K562 (cell line): ENCODE data around the gene DEF6. TPM values are rescaled to one million over a fixed set of nuclear protein-coding genes. Genes with fewer than 3 reads are reported as not detected.

ENCODE experiments used
- ATAC-seq: fragments of 200-7000 bp; cut with Tn5 transposase; 3 replicates; pipeline ENCODE4 v1.9.1; 2020; ENCODE audit warnings: moderate library complexity
- BruUV-seq: library from RNA; stranded (reverse); fragments of 400-500 nt; replicated peaks from 2 replicates; lab custom pipeline; 2021; lab: Mats Ljungman, UMichigan
- CTCF ChIA-PET: fragments of 300-600 bp; formaldehyde crosslinking; extraction: SDS; loops from one replicate; lab custom pipeline; 2021; ENCODE audit warnings: low intra/inter-chr PET ratio; lab: Yijun Ruan, JAX
- POLR2A ChIA-PET: fragments of 300-600, 350-650 bp; sonication (Branson Sonifier 250); formaldehyde crosslinking; extraction: SDS; loops from one replicate; lab custom pipeline; 2021; ENCODE audit warnings: antibody characterized with exemption, inconsistent platforms; lab: Yijun Ruan, JAX
- DNase-seq, 4 experiments: peaks; one replicate each; pipeline versions ENCODE4 v3.0.0 to v3.0.0-alpha.2; 2011 to 2018; ENCODE audit warnings: low spot score in 3 of 4, mixed read lengths in 3 of 4; ENCODE audit errors: extremely low read depth in 1 of 4
- FAIRE-seq: peaks from 2 replicates; lab custom pipeline; 2011; peaks lifted over from hg19 to GRCh38; lab: Jason Lieb, UNC
- H2AFZ ChIP-seq: 2 replicates; pipeline ENCODE4 v1.6.0; 2011; ENCODE audit warnings: low read depth, low read length, control low read depth, inconsistent platforms
- H3K27ac ChIP-seq: fragments of 200-600 bp; 3 replicates; pipeline ENCODE4 v1.8.0; 2011; ENCODE audit warnings: low read depth, mild to moderate bottlenecking, control low read depth, inconsistent platforms, low read length, moderate library complexity, mixed read lengths; ENCODE audit errors: extremely low read depth
- H3K27me3 ChIP-seq, 2 experiments: fragments of 300-600 bp in 1 of 2; 2 replicates in 1 of 2; 3 replicates in 1 of 2; pipeline versions ENCODE4 v1.6.0 to v1.8.0; 2011; ENCODE audit warnings: inconsistent platforms in 2 of 2, low read length in 2 of 2, mild to moderate bottlenecking in 1 of 2, mixed read lengths in 1 of 2, moderate library complexity in 1 of 2; ENCODE audit not compliant: control insufficient read depth in 2 of 2, insufficient read depth in 2 of 2
- H3K36me3 ChIP-seq: fragments of 300-600 bp; 3 replicates; pipeline ENCODE4 v1.8.0; 2011; ENCODE audit warnings: mild to moderate bottlenecking, low read length, inconsistent platforms; ENCODE audit not compliant: control insufficient read depth, insufficient read depth
- H3K4me1 ChIP-seq, 2 experiments: fragments of 200-600 bp in 1 of 2; replicated peaks in 1 of 2; 2 replicates in 1 of 2; 3 replicates in 1 of 2; pipeline versions ENCODE4 v1.5.1 to v1.8.0; 2011; ENCODE audit warnings: inconsistent platforms in 2 of 2, low read length in 2 of 2, mild to moderate bottlenecking in 1 of 2, mixed read lengths in 1 of 2, moderate library complexity in 1 of 2; ENCODE audit not compliant: control insufficient read depth in 2 of 2, insufficient read depth in 2 of 2
- H3K4me2 ChIP-seq: 2 replicates; pipeline ENCODE4 v1.6.1; 2011; ENCODE audit warnings: low read length, control low read depth, inconsistent platforms, mixed read lengths; ENCODE audit not compliant: insufficient read depth
- H3K4me3 ChIP-seq: fragments of 200-600 bp; sonication (generic), shearing (Covaris generic); 2 replicates; pipeline ENCODE4 v1.5.1; 2016; ENCODE audit warnings: control low read depth, inconsistent platforms
- H3K79me2 ChIP-seq: fragments of 200-600 bp; 3 replicates; pipeline ENCODE4 v1.8.0; 2011; ENCODE audit warnings: low read length, inconsistent platforms; ENCODE audit not compliant: control insufficient read depth, insufficient read depth
- H3K9ac ChIP-seq, 2 experiments: 2 replicates each; pipeline versions ENCODE4 v1.6.0 to v1.6.1; 2011; ENCODE audit warnings: low read depth in 2 of 2, low read length in 2 of 2, control low read depth in 1 of 2, inconsistent platforms in 1 of 2, mild to moderate bottlenecking in 1 of 2, mixed read lengths in 1 of 2; ENCODE audit not compliant: insufficient read depth in 1 of 2
- H3K9me1 ChIP-seq: one replicate; pipeline ENCODE4 v1.6.0; 2011; ENCODE audit warnings: inconsistent platforms, mild to moderate bottlenecking, low read length, moderate library complexity; ENCODE audit not compliant: control insufficient read depth, insufficient read depth
- H3K9me3 ChIP-seq: replicated peaks from 2 replicates; pipeline ENCODE4 v1.5.1; 2011; ENCODE audit warnings: low read depth, low read length, inconsistent platforms; ENCODE audit not compliant: control insufficient read depth, insufficient read depth
- H4K20me1 ChIP-seq: replicated peaks from 2 replicates; pipeline ENCODE4 v1.6.1; 2011; ENCODE audit warnings: low read length, inconsistent platforms, mixed read lengths; ENCODE audit not compliant: control insufficient read depth, insufficient read depth
- CBFA2T2 ChIP-seq: fragments of 450-650 bp; conservative IDR thresholded peaks from 2 replicates; pipeline ENCODE4 v1.6.1; 2017; ENCODE audit warnings: mild to moderate bottlenecking
- CBFA2T3 ChIP-seq: fragments of 450-650 bp; IDR thresholded peaks from 2 replicates; pipeline ENCODE4 v1.6.1; 2017
- CHD7 ChIP-seq: fragments of 200-600 bp; sonication (generic); IDR thresholded peaks from one replicate; pipeline ENCODE4 v1.6.1; 2012; ENCODE audit warnings: mild to moderate bottlenecking, low read depth, low read length, inconsistent platforms
- CREBBP ChIP-seq: IDR thresholded peaks from one replicate; pipeline ENCODE4 v1.6.1; 2012; ENCODE audit warnings: low read depth, mild to moderate bottlenecking, control low read depth, inconsistent platforms, low read length
- ETS2 ChIP-seq: IDR thresholded peaks from 2 replicates; pipeline ENCODE4 v1.6.1; 2016; ENCODE audit warnings: borderline replicate concordance, missing genetic modification characterization, mild to moderate bottlenecking, moderate library complexity, missing compliant biosample characterization; ENCODE audit not compliant: poor library complexity, severe bottlenecking
- NFE2 ChIP-seq: IDR thresholded peaks from 2 replicates; pipeline ENCODE4 v1.6.1; 2014; ENCODE audit warnings: antibody characterized with exemption, low read depth
- NFIC ChIP-seq: fragments of 450-650 bp; IDR thresholded peaks from 2 replicates; pipeline ENCODE4 v1.6.1; 2017; ENCODE audit warnings: mild to moderate bottlenecking, inconsistent platforms
- PHF21A ChIP-seq: fragments of 450-650 bp; IDR thresholded peaks from 2 replicates; pipeline ENCODE4 v1.6.1; 2017; ENCODE audit warnings: low read depth, borderline replicate concordance
- TCF3 ChIP-seq: sonication (generic); formaldehyde crosslinking; IDR thresholded peaks from 2 replicates; pipeline ENCODE4 v1.4.0; 2020; ENCODE audit warnings: mild to moderate bottlenecking, missing genetic modification reagents
- THAP7 ChIP-seq: fragments of 250-450 bp; sonication (Bioruptor Pico); IDR thresholded peaks from 2 replicates; pipeline ENCODE4 v1.5.0; 2021
- WGBS: fragments of 100-300 bp; shearing (Covaris generic); methylation state at CpG from one replicate; pipeline ENCODE4 v1.1.6; 2016; ENCODE audit warnings: low coverage, mixed read lengths; ENCODE audit not compliant: insufficient coverage; ENCODE audit errors: missing lambda C conversion rate; 5-methylcytosine and 5-hydroxymethylcytosine counted together
- in situ Hi-C: fragments of 300-500 bp; cut with MboI; formaldehyde crosslinking; loops from 4 replicates; pipeline ENCODE4 v1.15.0; 2018; ENCODE audit warnings: inconsistent platforms, mixed read lengths
- intact Hi-C: fragments of 100-400 bp; cut with micrococcal nuclease; formaldehyde crosslinking; loops from 2 replicates; pipeline ENCODE4 v1.14.2; 2022
- polyA plus RNA-seq, 8 experiments: library from polyadenylated mRNA; depleted of rRNA in 4 of 8; stranded (reverse) in 5 of 8; unstranded in 3 of 8; fragments of >200 nt; fragmentation: Nextera tagmentation in 2 of 8; fragmentation: Illumina TruSeq in 1 of 8; extraction: Ambion mirVana in 2 of 8; extraction: Trizol in 1 of 8; gene quantifications; 2 replicates each; pipeline versions ENCODE4 v1.2.1 to v1.2.3, GENCODE V29; 2011 to 2014; ENCODE audit warnings: inconsistent platforms in 1 of 8, missing spikeins in 1 of 8
- total RNA-seq, 7 experiments: library from RNA; depleted of rRNA in 6 of 7; stranded (reverse); fragments of >200 nt in 6 of 7; fragmentation: Illumina TruSeq in 2 of 7; extraction: Trizol in 2 of 7; gene quantifications; 2 replicates each; pipeline versions ENCODE4 v1.2.1 to v1.2.3, GENCODE V29; 2011 to 2021; ENCODE audit warnings: low replicate concordance in 1 of 7

Gene DEF6
- total and polyA plus RNA-seq, 9 of the 15 experiments (the other 6 are each of a cell fraction or from before 2014, with no cell fraction given) = 1.3 to 44.6 (median 22.7) TPM

GRCh38 chr6:35365594-35366203 is 68.1 kb downstream of the DEF6 start:
- CTCF ChIA-PET = no interaction called here
- no peaks in the 10 kb centered on the region for H3K9me1 ChIP-seq
- intact Hi-C loops = no loop called here
- peaks cover 39% of the 10 kb centered on the region for H3K79me2 ChIP-seq
- H3K4me2 ChIP-seq = no peak overlapping the region
- 0 out of 2 replicates have a peak, but pooled peaks cover 4% of the 10 kb centered on the region for H4K20me1 ChIP-seq
- FAIRE-seq (no peak), DNase-seq (peak in 1 of 4 experiments; percentile 28), ATAC-seq (no peak)
- H3K4me3 ChIP-seq = no peak overlapping the region
- POLR2A ChIA-PET = interaction anchor here (0.6 kb wide), 1 partner anchor 458 kb away, joined by 3 read pairs; no protein-coding TSS in a partner anchor
- H3K9ac ChIP-seq = no peak overlapping the region
- in situ Hi-C loops = no loop called here
- no peaks in the 10 kb centered on the region for H3K27me3 ChIP-seq
- no peaks in the 10 kb centered on the region for H3K9me3 ChIP-seq
- no peak overlapping the region for H2AFZ ChIP-seq
- no peak overlapping the region for H3K27ac ChIP-seq
- BruUV-seq = TSS peak; percentile 26
- no peaks in the 10 kb centered on the region for H3K36me3 ChIP-seq
- 55% methylated on average over 6 of the region's 6 CpGs for WGBS
- peaks cover 29 to 71% of the 10 kb centered on the region in 2 experiments for H3K4me1 ChIP-seq
- TF ChIP-seq CBFA2T3 (peak; percentile 77), CHD7 (no peak), CREBBP (no peak), TCF3 (peak; percentile 65), NFIC (peak; percentile 31; the same call in 1 of the 2 replicates), THAP7 (CRISPR knock-in tag) (no peak), PHF21A (0 out of 2 replicates have a peak, but pooled peaks have one; percentile 18), ETS2 (tag) (no peak), CBFA2T2 (peak; percentile 65), NFE2 (no peak)
